HG03520 (cell line): Measurements from ENCODE around the gene STK4.
"Not testable (repeated sequence)": the region's sequence is repeated elsewhere in the genome, so short reads cannot be mapped to it uniquely, and the experiment has no call there.

Experiments used
- ATAC-seq: cut with Tn5 transposase; IDR thresholded peaks from one replicate; pipeline ENCODE4 v1.9.1; 2021; ENCODE audit warnings: mild to moderate bottlenecking, moderate library complexity; ENCODE audit not compliant: unreplicated experiment

The STK4 gene

DNA sequence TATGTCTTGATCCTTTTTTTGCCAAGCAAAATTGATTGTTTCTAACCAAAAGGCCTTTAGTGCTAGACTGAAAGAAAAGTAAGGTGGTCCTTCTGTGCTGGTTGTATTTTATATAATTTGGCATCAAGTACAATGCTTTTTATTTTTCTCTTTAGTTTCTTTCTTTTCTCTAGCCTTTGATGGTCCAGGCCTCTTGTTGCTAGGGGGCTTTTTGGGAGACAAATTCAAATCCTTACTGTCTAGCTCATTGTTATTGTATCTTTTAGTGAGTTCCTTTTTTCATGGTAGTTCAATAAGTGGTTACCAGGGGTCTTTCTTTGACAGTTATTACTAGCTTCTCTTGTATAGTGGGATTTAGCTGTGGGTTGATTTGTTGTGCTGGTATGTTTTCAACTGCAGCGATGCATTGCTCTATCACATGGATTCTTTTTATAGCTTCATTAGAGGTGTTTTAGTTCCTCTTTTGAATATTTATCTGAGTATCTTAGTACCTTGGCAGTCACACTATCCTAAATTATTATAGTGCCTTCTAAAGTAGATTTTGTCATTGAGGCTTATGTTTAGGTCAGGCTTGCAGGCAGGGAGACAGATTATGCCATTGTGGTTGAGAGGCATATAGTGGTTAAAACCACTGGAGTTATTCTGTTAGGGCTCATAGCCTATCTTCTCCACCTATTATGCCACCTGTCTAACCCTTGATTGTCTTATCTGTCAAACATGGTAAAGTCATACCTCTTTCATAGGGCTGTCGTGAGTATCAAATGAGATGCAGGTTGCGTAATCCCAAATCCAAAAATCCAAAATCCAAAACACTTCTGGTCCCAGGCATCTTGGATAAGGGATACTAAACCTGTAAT is 85.1 kb downstream of the STK4 start:
- peak; percentile 52 for ATAC-seq

DNA sequence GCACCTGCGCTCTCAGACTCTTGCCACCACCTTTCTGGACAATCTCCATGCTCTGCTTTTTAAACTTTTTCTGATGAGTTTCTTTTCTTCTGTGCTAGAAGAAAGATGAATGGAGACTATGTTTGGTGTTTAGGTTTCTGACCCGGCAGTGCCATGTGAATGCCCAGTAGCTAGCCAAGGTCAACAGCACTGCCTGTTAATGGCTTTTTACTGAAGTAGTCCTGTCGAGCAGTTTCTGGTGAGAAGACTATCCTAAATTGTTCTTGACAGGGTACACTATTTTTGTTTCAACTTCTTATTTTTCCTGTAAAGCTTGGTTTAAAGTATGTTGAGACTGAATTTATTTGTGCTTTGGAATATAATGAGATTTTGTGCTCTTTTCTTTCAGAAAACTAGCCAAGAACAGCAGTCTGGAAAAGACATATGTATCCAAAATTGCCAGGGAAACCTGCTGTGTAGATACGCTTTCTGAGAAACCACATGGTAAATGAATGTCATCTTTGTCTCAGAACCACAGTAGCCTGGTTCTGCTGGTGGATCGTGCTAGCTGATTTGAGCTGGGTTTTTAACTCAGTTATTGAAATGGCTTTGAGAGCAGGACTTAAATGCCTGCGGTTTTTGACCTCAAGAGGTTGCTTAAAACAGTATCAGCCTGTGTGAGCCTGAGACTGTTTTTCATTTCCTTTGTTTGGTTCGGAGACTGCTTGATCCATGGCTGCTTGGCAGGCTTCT is 86.6 kb downstream of the STK4 start:
- no peak for ATAC-seq

DNA sequence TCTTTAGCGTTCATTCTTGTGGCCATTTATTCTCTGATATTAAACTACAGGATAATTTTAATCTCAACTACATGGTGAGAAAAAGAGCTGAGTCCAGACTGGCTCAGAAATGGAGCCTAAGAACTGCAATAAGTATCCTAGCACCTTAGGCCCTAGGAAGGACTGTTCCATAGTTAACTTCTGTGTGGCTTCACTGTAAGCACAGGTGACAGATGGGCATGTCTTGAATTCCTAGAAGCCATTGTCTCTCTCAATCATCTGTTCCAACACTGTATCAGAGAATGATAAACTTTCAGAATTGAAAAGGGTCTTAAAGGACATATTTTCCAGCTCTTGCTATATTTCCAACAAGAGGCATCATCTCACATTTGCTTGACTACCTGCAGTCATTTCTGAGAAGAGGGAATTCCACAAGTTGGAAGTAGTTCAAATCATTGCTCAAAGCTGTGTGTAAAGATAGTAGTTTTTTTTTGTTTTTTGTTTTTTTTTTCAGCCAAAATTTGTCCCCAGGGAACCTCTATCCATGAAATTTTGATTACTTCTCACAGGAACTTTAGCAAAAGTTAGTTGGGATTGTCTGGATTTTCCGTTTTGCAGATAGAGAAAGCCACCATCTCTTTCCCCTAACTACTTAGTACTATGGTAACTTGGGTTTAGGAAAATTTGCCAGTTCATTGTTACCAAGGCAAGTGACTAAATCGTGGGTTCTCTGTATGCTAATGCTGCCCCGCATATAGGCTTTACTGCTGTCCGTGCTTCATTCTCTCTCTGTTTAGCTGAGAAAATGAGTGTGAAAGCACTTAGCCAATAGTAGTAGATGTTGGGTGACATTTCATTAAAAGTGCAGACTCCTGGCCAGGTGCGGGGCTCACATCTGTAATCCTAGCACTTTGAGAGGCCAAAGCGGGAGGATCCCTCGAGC is 87.4 kb downstream of the STK4 start:
- no peak for ATAC-seq

DNA sequence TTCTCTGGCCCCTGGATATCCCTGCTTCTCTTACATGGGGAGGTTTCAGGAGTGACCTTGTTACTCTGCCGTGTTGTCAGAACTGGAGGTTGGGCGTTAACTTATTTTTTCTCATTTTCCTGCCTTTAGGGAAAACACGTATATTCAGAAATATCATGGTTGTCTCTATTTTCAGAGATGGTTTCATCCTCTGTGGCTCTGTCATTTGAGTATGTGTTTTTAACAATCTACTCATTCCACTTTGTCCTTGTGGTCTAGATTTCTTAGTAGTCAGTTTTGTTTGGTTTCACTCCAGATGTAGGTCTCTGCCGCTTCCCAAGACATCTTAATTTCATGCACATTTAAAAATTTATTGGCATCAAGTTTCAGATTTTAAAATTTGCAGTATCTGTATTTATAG is 88.7 kb downstream of the STK4 start:
- no peak for ATAC-seq

GRCh38 chr20:45056473-45057173 is 90.3 kb downstream of the STK4 start:
- ATAC-seq = no peak

- ATAC-seq = no peak
Measured at GRCh38 chr20:45058168-45058850, 92.0 kb downstream of the STK4 start.

DNA sequence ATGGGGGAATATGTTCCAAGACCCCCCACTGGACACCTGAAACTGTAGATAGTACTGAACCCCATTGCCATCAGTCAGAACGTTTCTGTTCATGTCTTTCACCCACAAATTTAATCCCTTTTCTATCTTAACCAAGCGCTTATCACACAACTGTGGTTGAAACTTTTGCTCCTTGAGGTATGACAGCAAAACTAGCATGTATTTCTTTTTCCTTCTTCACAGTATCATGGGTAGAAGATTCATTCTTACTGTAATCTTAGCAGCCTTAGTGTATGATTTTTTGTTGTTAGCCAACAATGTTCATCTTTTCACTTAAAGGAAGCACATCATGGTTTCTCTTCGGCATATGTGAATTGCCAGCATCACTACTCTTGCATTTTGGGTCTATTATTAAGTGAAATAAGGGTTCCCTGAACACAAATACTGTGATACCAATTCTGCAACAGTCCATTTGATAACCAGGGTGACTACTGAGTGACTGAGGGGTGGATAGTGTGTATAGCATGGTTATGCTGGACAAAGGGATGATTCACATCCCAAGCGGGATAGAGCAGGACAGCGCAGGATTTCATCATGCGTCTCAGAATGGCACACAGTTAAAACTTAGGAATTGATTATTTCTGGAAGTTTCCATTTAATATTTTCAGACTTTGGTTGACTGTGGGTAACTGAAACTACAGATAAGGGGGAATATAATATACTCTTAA is 92.9 kb downstream of the STK4 start:
- no peak for ATAC-seq

DNA sequence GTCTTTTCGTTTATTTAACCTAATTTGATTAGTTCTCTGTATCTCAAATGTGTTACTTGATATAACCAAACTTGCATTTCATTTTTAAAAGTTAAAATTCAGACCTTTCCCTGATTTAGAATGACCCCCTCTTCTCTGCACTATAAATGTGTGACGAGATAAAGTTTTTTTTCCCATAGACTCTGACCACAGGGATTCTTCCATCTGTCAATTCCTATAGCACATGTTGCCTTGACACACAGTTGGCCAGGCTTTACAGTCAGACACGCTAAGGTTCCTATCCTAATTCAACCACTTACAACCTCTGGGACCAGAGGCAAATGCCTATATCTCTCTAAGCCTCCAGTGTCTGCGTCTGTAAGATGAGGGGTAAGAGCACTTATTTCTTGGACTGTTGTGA is 94.0 kb downstream of the STK4 start:
- no peak for ATAC-seq

GRCh38 chr20:45061244-45061643 is 94.9 kb downstream of the STK4 start:
- no peak for ATAC-seq

DNA sequence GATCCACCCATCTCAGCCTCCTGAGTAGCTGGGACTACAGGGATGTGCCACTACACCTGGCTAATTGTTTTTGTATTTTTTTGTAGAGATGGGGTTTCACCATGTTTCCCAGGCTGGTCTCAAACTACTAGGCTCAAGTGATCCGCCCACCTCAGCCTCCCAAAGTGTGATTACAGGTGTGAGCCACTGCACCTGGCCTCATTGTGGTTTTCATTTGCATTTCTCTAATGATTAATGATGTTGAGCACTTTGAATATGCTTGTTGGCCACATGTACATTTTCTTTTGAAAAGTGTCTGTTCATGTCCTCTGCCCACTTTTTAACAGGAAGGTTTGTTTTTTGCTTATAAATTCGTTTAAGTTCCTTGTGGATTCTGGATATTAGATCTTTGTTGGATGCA is 96.8 kb downstream of the STK4 start:
- ATAC-seq = not testable (repeated sequence)

GRCh38 chr20:45064812-45065211 is 98.5 kb downstream of the STK4 start:
- no peak for ATAC-seq

DNA sequence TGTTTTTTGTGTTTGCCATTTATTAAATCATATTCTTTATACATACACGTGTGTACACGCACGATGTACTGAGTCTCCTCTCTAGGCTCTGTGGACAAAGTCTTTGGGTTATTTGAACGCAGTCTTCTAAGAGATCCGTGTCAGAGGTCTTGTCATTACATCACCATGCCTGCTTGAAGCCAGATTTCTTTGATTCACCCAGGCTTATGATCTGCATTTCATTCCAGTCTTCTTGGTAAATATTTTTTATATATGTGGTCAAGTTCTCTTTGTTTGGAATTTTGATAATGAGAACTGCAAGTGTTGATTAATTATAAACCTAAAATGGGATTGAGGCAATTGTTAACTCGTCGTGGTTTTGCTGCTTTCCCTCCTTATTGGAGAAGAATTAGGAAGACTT is 100.1 kb downstream of the STK4 start:
- ATAC-seq = no peak

DNA sequence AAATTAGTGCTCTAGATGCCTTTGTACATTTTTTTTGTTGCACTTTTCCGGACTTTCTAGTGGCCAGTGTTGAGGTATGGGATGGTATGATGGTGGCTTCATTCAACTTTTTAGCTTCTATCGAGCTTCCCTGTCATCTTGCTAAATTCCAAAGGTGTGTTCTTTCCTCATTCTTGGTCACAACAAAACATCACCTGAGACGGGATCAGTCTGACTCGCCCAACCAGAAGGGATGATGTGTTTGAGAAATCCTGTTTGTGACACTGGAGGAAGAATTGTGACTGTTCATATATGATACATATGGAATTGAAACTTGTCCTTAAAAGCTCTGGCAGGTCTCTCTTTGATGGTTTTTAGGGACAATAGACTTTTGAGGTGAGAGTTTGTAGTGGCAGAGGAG is 100.8 kb downstream of the STK4 start:
- no peak for ATAC-seq

DNA sequence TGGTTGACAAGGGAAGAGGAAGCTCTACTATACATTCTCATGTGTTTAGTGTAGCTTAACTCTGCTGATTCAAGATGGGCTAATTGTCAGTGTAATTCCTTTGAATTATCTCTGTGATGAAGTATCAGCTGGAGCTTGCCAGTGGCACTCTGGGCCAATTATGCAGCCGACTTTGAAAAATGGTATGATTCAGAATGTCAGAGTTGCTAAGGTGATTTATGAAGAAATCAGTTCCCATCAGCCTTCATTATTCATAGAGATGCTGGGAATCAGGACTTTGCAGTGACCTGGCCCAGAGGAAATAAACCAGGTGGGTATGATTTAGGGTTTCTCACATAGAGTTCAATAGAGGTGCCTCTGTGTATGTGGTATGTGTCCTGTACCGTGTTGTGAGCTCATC is 101.2 kb downstream of the STK4 start:
- ATAC-seq = no peak

- no peak for ATAC-seq
Measured at GRCh38 chr20:45069261-45069660, 102.9 kb downstream of the STK4 start.

- no peak for ATAC-seq
Measured at GRCh38 chr20:45070932-45071632, 104.8 kb downstream of the STK4 start.

DNA sequence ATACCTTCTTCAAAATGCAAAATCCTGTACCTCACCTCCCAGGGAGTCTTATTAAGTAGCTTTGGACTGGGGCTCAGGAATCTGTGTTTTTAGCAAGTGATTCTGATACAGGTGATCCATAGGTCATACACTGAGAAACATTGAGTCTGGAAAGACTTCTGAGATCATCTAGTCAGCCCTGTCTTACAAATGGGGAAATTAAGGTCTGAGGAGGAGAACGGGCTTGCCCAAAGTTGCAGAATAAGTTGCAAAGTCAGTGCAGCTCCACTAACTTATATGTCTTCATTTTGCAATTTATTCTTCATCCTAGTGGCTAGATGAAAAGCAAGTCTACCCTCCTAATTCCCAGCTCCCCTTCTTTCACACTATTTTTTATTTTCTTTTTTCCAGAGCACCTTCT is 105.8 kb downstream of the STK4 start:
- no peak for ATAC-seq

- no peak for ATAC-seq
Measured at GRCh38 chr20:45073221-45073620, 106.9 kb downstream of the STK4 start.

- no peak for ATAC-seq
Measured at GRCh38 chr20:45077559-45077958, 111.2 kb downstream of the STK4 start.
